Hematopoietic multipotent progenitor cell treated with erythropoietin and hydrocortisone succinate and interleukin-3 and kit ligand, for 15 days (in vitro differentiated cells): ENCODE data around the gene MAPK7.

ENCODE experiments used
- DNase-seq: peaks from one replicate; pipeline ENCODE4 v3.0.0-alpha.2; 2015; ENCODE audit warnings: low spot score

MAPK7 gene

GRCh38 chr17:19421219-19421618 lies 42.9 kb downstream of the MAPK7 start:
- DNase-seq = no peak

DNA sequence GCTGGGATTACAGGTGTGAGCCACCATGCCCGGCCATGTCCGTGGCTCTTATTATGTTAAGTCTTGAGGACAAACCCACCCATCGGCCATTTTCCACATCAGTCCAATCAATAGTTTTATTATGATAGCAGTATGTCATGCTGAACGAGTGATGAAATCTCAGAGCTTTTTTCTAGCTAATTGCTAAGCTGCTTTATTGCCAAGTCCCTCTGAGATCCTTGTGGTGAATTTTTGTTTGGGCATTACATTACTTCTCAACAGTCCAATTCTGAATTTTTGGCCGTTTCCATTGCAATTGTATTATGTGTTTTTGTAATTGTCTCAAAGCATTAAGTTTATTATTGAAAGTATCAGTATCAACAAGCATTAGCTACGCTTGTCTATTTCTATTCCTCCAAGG lies 43.6 kb downstream of the MAPK7 start:
- no peak for DNase-seq

- DNase-seq = no peak
These were observed 46.9 kb downstream of the MAPK7 start for GRCh38 chr17:19424934-19425868.

GRCh38 chr17:19426631-19427030 lies 48.3 kb downstream of the MAPK7 start:
- no peak for DNase-seq

DNA sequence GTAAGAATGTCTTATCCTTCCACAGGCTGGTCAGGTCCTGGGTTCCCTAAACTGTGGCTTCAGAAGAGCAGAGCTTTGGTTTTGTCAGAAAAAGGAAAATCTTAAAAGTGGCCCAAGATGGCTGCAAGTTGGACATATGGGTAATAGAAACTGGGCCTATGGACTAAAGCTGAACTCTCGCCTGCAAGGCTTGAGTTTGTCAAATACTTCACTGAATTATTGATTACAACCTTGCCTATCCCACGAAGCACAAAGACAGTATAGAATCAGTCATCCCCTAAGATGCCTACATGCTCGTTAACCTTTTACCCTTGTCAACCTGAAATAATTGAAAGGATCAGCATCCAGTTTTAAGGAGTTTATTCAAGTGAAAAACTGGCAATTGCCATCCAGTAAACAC lies 53.4 kb downstream of the MAPK7 start:
- no peak for DNase-seq
